Measurements from ENCODE around the gene ZNF75A.
"Not testable (repeated sequence)": the region's sequence is repeated elsewhere in the genome, so short reads cannot be mapped to it uniquely, and the experiment has no call there.

Gene ZNF75A

GRCh38 chr16:3305109-3306068 is at the start of gene ZNF75A, which contains the start of gene TIGD7:
Gene ZNF75A (plus strand): TSS chr16:3305497. CDS start chr16:3308429, 2,932 bp downstream.
Gene TIGD7 (minus strand): TSS chr16:3305430. CDS start chr16:3300614, 4,816 bp downstream.
- peak; percentile 72 for DNase-seq (ENCODE audit: low read depth)

DNA sequence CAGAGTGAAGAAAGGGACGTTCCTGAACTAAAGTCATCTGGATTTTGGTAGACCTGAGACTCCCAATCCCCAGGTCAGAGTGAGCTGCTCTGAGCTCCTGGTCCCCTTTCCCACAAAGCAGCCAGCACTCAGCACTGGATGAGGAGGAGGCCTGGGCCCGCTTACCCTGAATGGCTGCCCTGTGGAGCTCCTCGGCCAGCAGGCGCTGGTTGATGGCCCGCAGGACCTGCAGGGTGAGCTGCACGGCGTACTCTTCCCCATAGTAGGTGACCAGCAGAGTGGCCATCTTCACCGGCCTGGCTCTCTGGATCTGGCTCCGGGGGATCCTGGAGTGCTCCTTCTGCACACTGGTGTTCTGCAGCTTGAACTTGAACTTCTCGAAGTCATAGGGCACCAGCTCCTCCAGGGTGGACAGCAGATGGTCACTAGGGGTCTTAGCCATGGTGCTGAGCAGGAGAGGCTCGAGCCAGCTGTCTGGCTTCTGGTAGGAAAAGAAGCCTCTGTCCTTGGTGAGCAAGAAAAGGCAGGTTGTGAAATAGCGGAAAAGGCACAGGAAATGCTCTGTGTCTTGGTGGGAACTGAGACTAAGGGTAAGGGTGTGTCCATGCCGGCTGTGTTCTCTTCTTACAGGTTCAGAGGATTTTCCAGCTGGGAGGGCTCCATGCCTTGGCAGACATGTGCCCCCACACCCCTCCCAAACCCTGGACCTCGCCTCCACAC is 49.0 kb upstream of the ZNF75A start, which contains the start of gene MEFV:
MEFV (minus strand) TSS at position 488 of the 720 bp plus-strand sequence; CDS start at position 442, 46 bp downstream.
- no peak for DNase-seq (ENCODE audit: low read depth)

GRCh38 chr16:3256866-3257465 is 48.3 kb upstream of the ZNF75A start:
- no peak for DNase-seq (ENCODE audit: low read depth)

- no peak for DNase-seq (ENCODE audit: low read depth)
Observed at GRCh38 chr16:3259836-3260235, 45.5 kb upstream of the ZNF75A start.

DNA sequence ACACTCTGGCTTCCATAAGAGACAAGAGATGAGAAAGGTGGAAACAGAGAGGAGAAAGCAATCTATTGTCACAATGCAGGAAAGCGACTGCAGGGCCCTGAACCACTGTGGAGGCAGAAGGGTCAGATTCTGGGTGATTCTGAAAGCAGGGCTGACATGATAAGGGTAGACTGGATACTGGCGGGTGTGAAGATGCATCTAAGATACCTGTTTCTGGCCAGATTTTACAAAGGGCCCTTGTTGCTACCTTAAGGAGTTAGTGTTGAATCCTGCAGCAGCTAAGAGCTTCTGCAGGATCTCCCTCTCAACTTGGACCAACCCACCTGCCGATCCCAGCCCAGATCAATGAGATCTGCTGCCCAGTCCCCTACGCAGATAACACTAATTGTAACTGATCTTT is 42.8 kb upstream of the ZNF75A start:
- DNase-seq (ENCODE audit: low read depth): no peak

DNA sequence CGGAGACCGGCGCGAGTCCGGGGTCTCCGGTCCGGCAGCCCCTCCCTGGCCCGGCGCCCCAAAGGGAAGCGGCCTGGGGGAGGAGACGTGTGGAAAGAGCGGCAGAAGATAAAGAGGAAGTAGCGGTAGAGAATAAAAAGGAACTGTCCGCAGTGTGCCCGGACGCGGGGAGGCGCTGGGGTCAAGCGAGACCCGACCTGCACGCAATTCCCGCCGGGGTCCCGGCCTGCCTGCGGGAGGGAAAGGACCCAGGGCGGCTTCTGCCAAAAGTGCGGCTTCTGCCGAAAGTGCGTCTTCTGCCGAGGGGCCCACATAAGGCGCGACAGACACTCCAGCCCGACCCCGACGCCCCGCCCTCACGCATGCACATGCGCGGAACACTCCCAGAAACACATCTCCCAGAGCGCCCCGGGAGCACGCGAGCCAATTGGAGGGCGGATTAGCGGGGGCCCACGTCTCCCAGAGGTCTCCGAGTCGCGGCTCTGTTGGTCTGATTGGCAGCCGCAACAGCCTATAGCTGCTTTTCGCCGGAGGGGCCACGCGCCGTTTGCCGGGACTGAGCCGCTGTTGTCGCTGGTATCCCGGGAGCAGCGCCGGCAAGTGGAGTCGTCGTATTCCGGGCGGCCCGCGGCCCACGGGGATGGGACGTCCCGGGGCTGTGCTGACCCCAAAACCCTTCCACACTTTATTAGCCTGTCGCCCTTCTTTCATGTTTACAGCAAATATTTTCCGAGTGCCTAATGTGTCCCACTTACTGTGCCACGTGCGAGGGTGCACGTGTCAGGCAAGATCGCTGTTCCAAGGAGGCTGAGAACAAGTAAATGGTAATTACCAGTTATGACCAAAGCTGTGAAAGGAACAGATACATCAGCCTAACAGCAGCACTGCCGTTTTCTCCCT is 40.9 kb upstream of the ZNF75A start:
- peak; percentile 87 for DNase-seq (ENCODE audit: low read depth)

DNA sequence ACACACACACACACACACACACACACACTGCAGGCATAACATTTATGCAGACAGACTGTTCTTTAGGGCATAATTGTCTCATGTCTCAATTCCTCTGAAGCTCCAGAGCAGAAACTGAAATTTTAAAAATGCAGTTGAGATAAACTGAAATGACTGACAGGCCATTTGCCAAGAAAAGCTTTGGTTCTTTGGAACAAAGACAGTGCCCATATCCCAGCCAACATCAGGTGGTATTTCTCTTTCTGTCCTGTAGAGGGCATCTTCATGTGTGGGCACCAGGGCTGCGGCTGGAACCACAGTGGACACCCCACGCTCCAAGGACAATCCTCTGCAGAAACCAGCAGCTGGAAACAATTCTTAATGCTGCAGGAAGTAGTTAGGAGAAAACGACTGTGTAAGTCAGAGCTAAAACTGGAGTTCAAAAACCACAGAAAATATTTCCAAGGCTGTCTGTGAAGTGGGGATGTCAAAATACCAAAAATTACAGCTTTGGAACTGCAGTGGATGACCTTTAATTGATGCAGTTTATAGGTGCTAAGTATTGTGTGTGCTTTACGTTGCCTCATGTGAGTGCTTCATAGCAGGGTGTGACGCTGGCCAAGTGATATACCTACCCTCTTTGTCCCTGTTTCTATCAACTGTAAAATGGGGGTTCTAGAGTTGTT is 38.3 kb upstream of the ZNF75A start:
- no peak for DNase-seq (ENCODE audit: low read depth)

DNA sequence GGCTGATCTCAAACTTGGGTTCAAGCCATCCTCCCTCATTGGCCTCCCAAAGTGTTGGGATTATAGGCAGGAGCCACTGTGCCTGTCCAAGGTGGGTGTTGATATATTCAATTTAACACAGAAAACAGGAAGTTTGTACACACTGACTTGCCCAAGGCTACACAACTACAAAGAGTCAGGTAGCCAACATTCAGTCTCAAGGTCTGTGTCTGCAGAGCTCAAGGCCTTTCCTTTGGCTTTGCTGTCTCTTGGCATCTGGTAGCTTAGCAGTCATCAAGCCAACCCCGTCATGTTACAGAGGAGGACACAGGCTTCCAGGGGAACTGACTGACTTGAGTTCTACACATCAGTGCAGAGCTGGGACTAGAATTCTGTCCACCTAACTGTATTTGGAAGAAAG is 37.0 kb upstream of the ZNF75A start:
- DNase-seq (ENCODE audit: low read depth): no peak

DNA sequence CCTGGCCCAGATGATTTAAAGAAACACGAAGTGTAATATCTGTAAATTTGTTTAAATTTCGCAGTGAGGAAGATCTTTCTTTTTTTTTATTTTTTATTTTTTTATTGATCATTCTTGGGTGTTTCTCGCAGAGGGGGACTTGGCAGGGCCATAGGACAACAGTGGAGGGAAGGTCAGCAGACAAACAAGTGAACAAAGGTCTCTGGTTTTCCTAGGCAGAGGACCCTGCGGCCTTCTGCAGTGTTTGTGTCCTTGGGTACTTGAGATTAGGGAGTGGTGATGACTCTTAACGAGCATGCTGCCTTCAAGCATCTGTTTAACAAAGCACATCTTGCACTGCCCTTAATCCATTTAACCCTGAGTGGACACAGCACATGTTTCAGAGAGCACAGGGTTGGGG is 34.6 kb upstream of the ZNF75A start:
- DNase-seq (ENCODE audit: low read depth): not testable (repeated sequence)

- DNase-seq (ENCODE audit: low read depth): not testable (repeated sequence)
Observed at GRCh38 chr16:3271281-3271680, 34.0 kb upstream of the ZNF75A start.

GRCh38 chr16:3274490-3274889 is 30.8 kb upstream of the ZNF75A start:
- DNase-seq (ENCODE audit: low read depth): no peak

- no peak for DNase-seq (ENCODE audit: low read depth)
Observed at GRCh38 chr16:3274947-3275346, 30.4 kb upstream of the ZNF75A start.

- DNase-seq (ENCODE audit: low read depth): no peak
Observed at GRCh38 chr16:3276679-3277078, 28.6 kb upstream of the ZNF75A start.

DNA sequence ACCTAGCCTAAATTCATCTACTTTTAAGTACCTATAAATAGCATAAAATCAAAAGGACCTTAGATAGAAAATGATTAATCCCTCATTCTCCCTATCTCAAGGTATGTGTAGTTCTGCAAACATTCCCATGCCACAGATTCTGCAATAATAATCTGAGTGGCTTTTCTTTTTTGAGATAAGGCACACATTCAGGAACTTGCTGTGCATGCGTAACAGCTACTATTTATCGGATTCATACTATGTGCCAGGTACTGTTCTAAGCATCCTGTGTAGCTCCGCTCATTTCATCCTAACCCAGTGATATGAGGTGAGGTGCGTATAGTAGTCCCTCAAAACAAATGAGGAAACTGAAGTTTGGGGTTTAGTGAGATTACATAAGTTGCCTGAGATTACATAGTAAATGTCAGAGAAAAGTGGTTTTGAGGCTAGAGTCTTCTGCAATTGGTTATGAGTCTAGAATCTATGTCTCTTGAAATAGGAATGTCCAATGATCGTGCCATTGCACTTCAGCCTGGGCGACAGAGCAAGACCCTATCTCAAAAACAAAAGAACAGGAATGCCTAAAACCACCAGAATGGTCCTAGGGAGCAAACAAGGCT is 24.0 kb upstream of the ZNF75A start:
- DNase-seq (ENCODE audit: low read depth): no peak

DNA sequence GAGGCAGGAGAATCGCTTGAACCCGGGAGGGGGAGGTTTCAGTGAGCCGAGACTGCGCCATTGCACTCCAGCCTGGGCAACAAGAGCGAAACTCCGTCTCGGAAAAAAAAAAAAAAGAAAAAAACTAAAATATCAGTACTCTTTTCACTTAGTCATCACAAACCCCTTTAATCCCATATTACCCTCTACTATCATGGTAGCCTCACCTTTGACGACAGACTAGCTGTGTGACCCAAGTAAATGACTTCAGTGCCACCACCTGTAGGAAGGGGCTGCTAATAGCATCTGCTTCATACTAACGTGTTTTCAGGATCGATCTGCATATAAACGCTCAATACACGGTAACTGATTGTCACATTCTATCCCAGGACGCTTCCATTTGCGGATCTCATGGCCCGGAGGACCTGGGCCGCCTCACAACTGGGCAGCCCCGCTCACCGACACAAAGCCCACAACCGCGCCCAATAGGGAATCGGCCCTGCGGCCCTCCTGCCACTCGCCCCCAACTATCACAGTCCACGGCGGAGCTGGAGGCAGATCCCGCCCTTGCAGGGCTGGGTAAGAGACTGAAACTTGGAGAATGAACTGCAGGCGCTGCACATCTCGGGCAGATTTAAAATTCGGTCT is 23.1 kb upstream of the ZNF75A start:
- no peak for DNase-seq (ENCODE audit: low read depth)

- peak; percentile 85 for DNase-seq (ENCODE audit: low read depth)
Observed at GRCh38 chr16:3282730-3283542, 22.4 kb upstream of the ZNF75A start, which contains the start of gene ZNF263. Gene ZNF263 (plus strand): TSS chr16:3283491. CDS start chr16:3283819, 328 bp downstream.

- DNase-seq (ENCODE audit: low read depth): no peak
Observed at GRCh38 chr16:3283543-3284447, 21.5 kb upstream of the ZNF75A start.

DNA sequence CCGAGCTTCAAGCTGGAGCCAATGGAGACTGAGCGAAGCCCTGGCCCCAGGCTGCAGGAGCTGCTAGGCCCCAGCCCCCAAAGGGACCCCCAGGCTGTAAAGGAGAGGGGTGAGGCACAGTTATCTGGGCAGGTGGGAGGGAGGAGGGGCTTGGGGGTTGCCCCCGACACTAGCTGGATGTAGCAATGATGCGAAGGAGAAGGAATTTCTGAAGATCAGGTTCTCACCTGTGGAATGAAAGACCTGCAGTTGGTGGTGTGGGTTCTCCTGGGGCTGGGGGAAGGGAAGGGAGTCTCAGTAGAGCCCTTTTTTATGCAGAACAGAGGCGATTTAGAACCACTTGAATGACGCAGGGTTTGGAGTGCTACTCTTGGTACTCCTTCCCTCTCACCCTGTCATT is 20.2 kb upstream of the ZNF75A start:
- no peak for DNase-seq (ENCODE audit: low read depth)

Data from activated T-helper 1 cell treated with Interleukin-2 at 50 U/mL for 16 hours (primary cell).